ENCODE results near the gene LARP1. TPM values are rescaled to one million over a fixed set of nuclear protein-coding genes. Genes with fewer than 3 reads are reported as not detected.

Gene LARP1
- total and polyA plus RNA-seq, 2 donors (not counting 1 experiment from before 2014, with no cell fraction given): 59.6 to 150 TPM

GRCh38 chr5:154756868-154757813, 2.0 kb downstream of the LARP1 start:
- H4K20me1 ChIP-seq (ENCODE audit: control insufficient read depth, insufficient read depth, low read length, poor library complexity, severe bottlenecking): peaks cover 15% of the 10 kb centered on the region
- no peaks in the 10 kb centered on the region for H3K9me3 ChIP-seq (ENCODE audit: control extremely low read depth in 1 of 3, control insufficient read depth in 2 of 3, insufficient read depth in 1 of 3, low read length in 2 of 3)
- peak overlapping the region; percentile 73 to 88 for H3K27ac ChIP-seq (ENCODE audit: low read length in 2 of 2)
- peak overlapping the region; percentile 86 for H3K9ac ChIP-seq (ENCODE audit: low read length)
- peaks cover 64% of the 10 kb centered on the region for H3K4me1 Mint-ChIP-seq
- TF ChIP-seq CTCF (IDR thresholded peaks at IDR 0.05) (no peak), EZH2 (IDR thresholded peaks at IDR 0.05; ENCODE audit: borderline replicate concordance, insufficient read depth, low read depth, low read length, poor library complexity, severe bottlenecking) (no peak)
- no peaks in the 10 kb centered on the region for H3K9me3 Mint-ChIP-seq (ENCODE audit: insufficient read depth)
- intact Hi-C loops (cut with micrococcal nuclease): loop anchor here (5.0 kb wide), 1 partner anchor 720 kb away; the partner anchor contains the start of genes FAM114A2 and MFAP3
- POLR2A ChIA-PET: no interaction called here
- DNase-seq: peak; percentile 65
- WGBS (ENCODE audit: insufficient coverage): under 1% methylated on average over 50 of the region's 73 CpGs
- no peak for ATAC-seq (ENCODE audit: low read depth)
- no peaks in the 10 kb centered on the region for H3K27me3 ChIP-seq (replicated peaks in 1 of 4; ENCODE audit: control extremely low read depth in 1 of 4, control insufficient read depth in 3 of 4, insufficient read depth in 4 of 4, low read length in 3 of 4)
- H3K79me2 ChIP-seq (ENCODE audit: control insufficient read depth, insufficient read depth, low read length): peaks cover 79% of the 10 kb centered on the region
- H3K4me3 ChIP-seq (ENCODE audit: control extremely low read depth in 1 of 5, extremely low read depth in 1 of 5, insufficient read depth in 1 of 5, low read depth in 2 of 5, low read length in 4 of 5): peak overlapping the region; percentile 68 to 96 (median 84)
- H3K4me3 Mint-ChIP-seq: peak overlapping the region; percentile 95
- peaks cover 46 to 47% of the 10 kb centered on the region in 2 donors for H3K4me1 ChIP-seq (ENCODE audit: control insufficient read depth in 2 of 2, insufficient read depth in 2 of 2, low read length in 2 of 2)
- no peaks in the 10 kb centered on the region for H3K27me3 Mint-ChIP-seq
- peak overlapping the region; percentile 86 for H3K4me2 ChIP-seq (replicated peaks; ENCODE audit: low read depth, low read length, poor library complexity, severe bottlenecking)
- H3K27ac Mint-ChIP-seq: peak overlapping the region; percentile 93
- H2AFZ ChIP-seq (ENCODE audit: insufficient read depth, low read depth, low read length, poor library complexity, severe bottlenecking): peak overlapping the region; percentile 79
- CTCF ChIA-PET: interaction anchor here (0.7 to 1.4 kb wide), 3 partner anchors 31 to 184 kb away, joined by 3 read pairs; partner anchors contain the start of gene MRPL22
- H3K36me3 ChIP-seq (replicated peaks in 1 of 2; ENCODE audit: control extremely low read depth in 1 of 2, control insufficient read depth in 1 of 2, extremely low read depth in 1 of 2, insufficient read depth in 2 of 2, low read length in 1 of 2): no peaks in the 10 kb centered on the region
